GM21423 (cell line): ENCODE results near the gene AHCY.
"Not testable (repeated sequence)": the region's sequence is repeated elsewhere in the genome, so short reads cannot be mapped to it uniquely, and the experiment has no call there.

Experiments
- ATAC-seq: cut with Tn5 transposase; IDR thresholded peaks from one replicate; pipeline ENCODE4 v1.9.1; 2021; ENCODE audit warnings: mild to moderate bottlenecking, moderate library complexity; ENCODE audit not compliant: unreplicated experiment

The AHCY gene

DNA sequence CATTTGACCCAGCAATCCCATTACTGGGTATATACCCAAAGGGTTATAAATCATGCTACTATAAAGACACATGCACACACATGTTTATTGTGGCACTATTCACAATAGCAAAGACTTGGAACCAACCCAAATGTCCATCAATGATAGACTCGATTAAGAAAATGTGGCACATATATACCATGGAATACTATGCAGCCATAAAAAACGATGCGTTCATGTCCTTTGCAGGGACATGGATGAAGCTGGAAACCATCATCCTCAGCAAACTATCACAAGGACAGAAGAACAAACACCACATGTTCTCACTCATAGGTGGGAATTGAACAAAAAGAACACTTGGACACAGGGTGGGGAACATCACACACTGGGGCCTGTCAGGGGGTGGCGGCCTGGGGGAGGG, 25.1 kb upstream of the AHCY start:
- ATAC-seq, result not testable (repeated sequence)

DNA sequence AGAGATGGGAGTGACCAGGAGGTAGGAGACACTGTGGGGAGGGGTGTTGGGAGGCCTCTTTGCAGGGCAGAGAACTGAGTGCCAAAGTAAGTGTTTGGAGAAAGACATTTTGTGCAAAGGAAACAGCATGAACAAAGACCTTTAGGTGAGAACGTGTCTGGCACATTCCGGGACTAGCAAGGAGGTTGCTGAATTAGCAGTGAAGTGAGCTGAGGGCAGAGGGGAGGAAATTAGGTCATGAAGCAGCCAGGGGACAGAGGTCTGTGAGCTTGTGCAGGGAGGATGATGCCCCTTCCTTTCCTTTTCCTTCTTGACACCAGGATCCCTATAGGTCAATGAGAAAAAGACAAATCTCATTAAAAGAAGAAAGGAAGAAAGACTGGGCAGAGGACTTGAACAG, 21.4 kb upstream of the AHCY start:
- no peak for ATAC-seq

DNA sequence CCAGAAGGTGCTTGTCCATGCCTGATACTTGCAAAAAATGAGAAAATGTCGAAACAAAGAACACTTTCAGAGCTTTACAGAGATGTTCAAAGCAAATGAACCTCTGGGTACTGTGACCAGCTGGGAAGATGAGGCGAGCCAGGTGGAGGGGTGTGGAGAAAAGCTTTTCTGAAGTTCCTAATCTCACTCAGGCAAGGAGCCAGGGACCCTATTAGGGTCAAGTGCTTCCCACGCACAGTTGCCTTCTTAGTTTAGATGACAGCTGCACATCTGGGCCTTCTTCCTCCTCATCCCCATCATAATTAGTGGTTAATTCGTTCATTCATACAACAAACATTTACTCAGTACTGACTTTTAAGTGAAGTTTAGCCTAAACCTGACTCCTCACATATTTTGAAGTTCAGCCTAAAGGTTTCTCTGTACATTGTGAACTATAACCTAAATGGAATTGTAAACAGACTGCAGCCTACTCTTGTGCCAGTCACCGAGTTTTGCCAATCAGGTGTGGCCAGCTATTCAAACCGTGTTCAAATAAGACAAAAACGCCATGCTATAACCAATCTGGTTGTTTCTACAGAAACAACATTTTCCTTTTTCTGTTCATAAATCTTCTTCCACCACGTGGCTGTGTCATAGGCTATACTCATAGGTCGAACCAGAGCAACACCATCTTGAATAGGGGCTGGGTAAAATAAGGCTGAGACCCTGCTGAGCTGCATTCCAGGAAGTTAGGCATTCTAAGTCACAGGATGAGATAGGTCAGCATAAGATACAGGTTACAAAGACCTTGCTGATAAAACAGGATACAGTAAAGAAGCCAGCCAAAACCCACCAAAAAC, 19.3 kb upstream of the AHCY start:
- no peak for ATAC-seq

DNA sequence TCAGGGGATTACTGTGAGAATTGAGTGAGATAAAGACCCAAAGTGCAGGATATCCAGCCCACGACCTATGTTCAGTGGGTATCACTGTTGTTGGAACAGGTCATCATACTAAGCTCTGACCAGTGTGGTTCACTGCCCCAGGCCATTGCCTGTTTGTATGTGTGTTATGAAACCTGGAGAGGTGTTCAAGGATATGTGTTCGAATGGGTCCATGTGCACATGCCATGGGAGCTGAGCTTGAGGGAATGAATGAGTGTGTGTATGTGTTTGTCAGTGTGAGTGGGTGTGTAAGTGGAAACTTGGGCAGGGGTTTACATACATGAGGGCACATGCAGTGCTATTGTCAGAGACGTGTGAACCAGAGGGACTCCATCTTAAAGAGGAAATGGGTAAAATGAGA, 17.7 kb upstream of the AHCY start:
- ATAC-seq, result no peak

DNA sequence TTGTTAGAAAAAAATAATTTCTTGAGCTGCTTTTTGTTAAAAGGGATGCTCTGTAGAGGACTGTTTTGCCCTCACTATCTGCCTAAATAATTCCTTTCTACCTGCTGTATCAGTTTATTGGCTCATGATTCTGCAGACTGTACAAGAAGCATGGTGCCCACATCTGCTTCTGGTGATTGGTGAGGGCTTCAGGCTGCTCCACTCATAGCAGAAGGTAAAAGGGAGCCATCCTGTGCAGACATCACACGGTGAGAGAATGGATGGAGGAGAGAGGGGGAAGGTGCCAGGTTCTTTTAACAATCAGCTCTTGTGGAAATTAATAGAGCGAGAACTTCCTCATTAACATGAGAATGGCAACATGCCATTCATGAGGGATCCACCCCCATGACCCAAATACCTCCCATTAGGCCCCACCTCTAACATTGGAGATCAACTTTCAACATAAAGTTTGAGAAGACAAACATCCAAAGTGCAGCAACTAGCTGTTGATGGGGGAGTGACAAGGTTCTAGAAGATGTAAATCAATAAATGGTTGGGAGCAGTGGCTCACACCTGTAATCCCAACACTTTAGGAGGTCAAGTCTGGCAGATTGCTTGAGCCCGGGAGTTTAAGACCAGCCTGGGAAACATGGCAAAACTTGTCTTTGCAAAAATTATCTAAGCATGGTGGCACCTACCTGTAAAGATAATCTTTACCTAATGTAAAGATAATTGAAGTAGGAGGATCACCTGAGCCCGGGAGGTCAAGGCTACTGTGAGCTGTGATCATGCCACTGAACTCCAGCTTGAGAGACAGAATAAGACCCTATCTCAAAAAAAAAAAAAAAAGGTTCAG, 15.7 kb upstream of the AHCY start:
- ATAC-seq, result no peak

DNA sequence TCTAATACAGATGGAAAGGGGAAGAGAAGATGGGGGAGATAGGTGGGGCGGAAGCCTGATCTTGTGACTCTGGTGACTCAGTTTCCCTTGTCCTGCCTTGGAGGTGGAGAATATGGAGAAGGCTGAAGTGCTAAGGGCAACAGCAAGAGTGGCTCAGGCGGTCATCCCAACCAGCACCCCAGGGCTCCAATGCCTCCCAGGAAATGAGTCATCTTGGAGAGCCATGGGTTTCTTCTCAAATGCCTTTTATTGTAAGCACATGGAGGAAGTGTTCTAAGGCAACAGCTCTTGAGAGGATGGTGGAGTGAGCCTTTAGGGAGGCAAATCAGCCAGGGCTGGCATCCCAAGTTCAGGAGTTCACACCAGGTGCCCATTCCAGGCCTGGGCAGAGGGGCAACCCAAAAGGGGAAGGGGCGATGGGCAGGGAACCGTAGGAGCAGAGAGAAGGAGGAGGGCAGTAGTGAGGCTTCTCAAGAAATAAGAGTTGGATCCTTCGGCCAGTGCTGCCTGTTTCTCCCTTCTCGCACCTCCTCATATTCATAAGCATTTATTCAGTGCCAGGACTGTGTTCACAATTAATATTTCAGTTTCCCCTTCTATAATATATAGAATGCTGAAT, 13.2 kb upstream of the AHCY start:
- no peak for ATAC-seq

DNA sequence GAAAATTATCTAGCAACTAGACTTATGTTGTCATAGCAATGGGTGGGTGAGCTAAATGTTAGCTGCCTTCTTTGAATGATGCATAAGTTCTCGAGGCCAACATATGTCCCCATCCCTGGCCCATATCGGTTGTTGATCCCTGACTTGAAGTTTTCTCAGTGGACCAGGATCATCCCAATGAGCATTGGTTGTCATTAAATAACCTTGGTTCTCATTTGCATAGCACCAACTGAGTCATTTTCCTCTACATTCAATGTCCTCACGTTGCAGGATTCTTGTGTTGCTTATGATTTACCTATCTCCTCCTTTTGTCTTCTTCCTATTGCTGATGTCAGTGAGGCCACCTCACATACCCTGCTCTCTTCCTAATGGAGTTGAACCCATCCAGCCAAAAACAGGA, 12.1 kb upstream of the AHCY start:
- no peak for ATAC-seq

DNA sequence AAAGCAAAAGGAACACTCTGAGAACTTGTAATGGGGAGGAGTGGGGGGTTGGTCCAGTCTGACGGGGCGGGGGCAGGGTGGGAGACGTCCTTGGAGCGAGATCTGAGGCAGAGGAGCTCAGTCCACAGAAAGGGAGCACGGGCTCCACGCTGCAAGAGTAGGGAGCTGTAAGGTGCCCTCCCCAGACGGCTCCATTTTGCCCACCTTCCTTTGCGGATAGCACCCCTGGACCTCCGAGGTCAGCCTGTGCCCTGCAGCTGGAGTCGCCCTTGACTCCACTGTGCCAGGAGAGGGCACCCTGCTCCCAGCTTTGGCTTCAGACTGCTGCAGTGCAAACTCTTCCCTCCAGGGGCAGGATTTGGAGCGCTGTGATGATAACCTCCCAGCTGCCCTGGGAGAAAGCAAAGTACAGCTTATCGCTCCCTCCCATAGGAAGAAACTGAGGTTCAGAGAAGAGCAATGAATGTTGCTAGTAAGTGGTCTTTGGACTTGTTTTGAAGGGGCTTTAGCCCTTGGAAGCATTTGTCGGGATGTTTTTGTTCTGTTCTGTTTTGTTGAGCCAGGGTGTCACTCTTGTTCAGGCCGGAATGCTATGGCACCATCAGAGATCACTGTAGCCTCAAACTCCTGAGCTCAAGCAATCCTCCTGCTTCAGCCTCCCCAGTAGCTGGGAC, 9.5 kb upstream of the AHCY start:
- ATAC-seq, result peak; percentile 62

DNA sequence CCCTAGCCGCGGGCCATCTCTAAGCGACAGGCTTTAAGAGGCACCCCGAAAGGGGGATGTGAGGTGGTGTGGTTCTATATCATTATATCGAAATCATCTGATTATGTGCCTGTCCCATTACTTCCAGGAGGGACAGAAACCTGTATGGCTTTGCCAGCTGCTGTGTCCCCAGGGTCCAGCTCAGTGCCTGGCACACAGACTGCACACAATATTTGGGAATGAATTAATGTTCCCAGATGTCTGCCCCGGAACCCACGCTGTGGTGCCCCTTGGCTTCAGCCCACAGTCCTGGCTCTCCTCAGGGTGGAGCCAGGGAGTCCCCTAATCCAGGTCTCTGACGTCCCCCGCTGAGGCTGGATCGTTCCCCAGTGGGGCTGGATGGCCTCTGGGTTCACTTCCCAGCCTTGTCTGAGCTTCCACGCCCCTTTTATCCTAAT, 8.9 kb upstream of the AHCY start:
- ATAC-seq, result no peak

DNA sequence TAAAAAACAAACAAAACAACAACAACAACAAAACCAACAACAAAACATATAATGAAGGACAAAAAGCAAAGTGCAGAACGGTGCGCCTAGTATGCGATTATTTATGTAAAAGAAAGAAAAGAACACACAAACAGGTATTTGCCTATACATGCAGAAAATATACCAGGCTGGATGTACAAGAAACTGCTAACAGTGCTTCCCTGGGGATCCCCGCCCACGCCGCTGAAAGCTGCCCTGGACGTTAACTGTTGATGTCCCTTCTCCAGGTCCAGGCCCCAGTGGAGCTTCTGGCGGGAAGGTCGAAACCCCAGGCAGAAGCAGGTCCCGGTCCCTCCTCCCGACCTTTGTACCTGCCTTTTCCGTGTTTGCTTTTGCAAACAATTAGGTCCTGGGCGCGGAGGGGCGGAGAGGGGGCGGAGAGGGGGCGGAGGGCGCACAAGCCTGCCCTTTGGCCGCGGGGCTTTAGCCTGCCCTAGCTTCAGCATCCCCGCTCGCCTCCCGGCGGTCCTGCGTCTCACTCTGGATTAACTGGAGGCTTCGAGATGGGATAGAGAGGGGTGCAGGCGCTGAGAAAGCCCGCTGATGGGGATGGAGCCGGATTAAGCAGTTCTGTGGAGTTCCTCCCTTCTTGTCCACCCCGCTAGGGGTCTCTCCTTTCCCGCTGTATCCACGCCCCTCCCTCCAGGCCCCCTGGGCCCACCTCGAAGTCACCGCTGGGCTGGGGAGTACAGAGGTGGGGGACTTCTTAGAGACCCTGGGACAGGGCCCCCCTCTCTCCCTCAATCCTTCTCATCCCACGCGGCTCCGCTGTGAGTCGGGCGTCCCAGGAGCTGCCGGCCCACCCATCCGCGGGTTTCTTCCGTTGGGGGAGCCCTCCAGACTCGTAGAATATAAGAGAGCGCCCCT, 8.2 kb upstream of the AHCY start:
- ATAC-seq, result no peak

DNA sequence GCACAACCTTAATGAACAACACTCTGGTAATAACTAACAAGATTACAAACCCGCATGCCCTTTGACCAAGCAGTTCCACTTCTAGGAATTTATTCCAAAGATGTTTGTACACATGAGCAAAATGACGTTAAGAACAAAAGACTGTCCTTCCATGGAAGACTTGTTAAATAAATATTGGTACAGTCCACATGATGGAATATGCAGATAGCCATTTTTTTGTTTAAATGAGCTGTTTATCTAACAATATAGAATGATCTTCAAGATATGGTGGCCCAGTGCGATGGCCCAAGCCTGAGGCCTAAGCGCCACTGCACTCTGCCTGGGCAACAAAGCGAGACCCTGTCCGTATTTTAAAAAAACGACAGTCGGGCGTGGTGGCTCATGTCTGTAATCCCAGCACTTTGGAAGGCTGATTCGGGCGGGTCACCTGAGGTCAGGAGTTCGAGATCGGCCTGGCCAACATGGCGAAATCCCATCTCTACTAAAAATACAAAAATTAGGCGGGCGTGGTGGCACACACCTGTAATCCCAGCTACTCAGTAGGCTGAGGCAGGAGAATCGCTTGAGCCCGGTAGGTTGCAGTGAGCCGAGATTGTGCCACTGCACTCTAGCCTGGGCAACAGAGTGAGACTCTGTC, 7.4 kb upstream of the AHCY start:
- no peak for ATAC-seq

DNA sequence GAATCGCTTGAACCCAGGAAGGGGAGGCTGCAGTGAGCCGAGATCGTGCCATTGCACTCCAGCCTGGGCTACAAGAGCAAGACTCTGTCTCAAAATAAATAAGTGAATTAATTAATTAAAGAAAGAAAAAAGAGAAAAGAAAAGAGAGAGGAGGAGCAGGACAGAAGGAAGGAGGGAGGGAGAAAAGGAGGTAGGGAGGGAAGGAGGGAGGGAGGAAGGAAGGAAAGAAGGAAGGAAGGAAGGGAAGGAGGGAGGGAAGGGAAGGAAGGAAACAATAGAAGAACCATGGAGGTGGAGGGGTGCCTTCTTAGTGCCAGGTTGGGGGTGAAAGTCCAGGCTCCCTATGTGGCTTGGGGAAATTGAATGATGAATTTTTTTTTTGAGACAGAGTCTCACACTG, 6.5 kb upstream of the AHCY start:
- no peak for ATAC-seq

DNA sequence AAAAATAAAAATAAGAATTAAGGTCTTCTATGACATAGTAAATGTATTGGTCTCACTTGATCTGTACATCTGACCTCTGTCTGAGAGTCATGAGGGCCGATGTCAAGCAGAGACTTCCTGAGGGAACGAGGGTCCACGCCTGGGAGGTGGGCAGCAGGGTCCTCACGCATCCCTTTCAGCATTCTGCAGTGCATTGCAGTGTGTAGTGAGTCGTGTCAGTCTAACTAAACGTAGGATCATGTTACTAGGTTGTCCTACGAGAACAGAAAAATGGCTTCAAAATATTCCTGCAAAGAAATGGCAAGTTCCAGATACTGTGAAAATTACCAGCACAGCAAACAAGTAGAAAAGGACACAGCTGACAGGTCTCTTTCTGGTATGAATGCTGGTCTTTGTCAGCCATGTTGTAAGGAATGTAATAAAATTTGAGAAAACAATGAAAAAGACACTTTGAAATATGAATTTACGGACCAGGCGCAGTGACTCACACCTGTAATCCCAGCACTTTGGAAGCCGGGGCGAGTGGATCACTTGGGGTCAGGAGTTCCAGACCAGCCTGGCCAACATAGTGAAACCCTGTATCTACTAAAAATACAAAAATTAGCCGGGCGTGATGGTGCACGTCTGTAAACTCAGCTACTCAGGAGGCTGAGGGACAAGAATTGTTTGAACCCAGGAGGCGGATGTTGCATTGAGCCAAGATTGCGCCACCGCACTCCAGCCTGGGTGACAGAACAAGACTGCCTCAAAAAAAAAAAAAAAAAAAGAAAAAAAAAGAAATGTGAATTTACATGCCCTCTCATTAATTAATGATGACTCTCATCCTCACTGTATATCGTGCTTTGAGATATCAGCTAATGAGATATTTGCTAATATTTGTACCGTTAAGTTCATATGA, 2.4 kb upstream of the AHCY start:
- ATAC-seq, result no peak

DNA sequence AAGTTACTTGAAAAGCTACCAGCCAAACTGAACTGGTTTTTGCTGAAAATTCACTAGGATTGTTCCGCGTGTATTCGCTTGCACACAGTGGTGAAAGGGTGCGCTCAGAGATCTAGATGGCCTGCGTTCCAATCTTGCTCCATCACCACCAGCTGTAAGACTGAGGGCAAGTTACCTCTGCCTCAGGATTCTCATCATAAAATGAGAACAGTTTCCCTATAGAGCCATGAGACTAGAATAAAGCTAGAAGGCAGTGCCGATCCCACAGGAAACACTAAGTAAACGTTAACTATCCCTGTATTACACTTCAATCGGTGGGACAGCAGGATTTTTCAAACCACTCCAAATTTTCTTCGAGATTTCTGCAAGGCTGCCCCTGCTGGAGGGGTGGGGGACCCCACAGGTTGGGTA, 838 bp downstream of the AHCY start:
- ATAC-seq, result no peak

DNA sequence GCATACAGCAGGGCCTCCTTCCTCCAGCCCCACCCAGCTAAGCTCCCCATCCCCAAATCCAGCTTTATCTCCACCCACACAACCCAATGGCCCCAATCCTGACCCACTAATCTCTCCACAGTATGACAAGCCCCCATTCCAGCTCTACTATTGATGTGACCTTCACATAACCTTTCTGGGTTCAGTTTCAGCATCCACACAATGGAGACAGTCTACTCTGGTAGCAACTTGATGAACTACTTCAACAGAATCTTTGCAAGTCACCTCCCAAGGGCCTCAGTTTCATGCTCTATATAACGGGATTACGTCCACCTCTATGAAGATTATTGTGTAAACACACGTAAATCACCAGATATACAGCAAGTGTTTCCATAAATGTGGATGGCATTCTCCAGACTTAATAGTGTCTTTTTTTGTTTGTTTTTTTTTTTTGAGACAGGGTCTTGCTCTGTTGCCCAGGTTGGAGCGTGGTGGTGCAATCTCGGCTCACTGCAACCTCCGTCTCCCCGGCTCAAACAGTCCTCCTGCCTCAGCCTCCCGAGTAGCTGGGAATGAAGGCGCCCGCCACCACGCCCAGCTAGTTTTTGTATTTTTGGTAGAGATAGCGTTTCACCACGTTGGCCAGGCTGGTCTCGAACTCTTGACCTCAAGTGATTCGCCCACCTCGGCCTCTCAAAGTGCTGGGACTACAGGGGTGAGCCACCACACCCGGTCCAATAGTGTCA, 1.4 kb downstream of the AHCY start:
- ATAC-seq, result no peak

DNA sequence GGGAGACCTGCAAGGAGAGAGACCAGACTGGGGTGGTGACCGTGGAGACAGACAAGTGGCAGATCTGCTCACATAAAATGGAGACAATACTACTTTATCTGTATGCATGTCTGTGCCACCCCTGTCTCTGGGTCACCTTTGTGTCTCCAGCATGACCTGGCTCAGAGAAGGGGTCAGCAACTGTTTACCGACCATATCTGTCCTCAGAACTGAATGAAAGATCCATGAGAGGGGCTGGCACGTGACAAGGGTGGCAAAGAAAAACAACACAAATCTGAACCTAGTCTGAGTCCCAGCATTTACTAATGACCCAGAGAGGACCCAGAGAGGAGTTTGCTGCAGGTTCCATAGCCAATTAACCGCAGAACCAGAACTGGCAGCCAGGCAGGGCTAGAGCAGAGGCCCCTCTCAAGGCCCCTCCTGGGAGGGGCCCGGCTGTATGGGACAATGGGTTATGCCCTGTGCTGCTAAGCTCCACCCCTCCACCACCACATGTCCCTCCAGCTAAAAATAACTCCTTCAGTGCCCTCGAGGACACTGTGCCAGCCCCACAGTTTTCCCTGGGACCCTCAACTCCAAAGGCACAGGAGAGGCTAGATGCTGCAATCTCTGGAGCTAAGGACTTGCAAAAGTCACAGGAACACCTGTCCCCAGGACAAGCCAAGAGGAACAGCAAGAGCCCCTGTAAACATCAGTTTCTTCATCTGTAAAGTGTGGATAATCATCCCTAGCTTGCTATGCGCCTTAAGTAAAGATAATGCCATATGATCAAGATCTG, 2.2 kb downstream of the AHCY start:
- no peak for ATAC-seq

DNA sequence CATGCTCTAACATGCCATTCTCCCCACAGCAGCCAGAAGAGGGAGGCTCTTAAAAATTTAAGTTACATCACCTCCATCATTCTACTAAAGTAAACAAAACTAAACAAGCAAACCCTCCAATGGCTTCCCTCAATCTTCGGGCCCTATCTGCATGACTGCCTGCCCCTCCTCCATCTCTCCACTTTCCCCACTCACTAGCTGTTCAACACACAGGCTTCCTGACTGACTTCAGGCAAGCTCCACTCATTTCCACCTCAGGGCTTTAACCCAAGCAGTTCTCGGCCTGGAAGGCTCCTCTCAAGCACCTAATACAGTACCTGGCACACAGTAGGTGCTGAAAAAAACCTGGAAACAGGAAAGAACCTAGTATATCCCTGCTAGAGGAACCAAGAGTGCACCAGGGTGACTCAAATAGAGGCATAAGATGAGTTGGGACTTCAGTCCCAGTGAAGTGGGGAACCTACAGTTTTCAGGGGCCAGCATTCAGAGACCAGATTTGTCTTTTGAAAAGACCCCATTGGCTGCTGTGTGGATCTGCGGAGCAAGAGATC, 2.8 kb downstream of the AHCY start:
- no peak for ATAC-seq
